Activated naive CD8-positive, alpha-beta T cell treated with anti-CD3 and anti-CD28 coated beads for 36 hours (primary cell): ENCODE data around the gene PCNX2. TPM values are rescaled to one million over a fixed set of nuclear protein-coding genes. Genes with fewer than 3 reads are reported as not detected.

Source experiments
- DNase-seq: peaks from one replicate; pipeline ENCODE4 v3.0.0; 2021
- H3K27ac Mint-ChIP-seq: one replicate; pipeline ENCODE4 v1.8.0; 2022; ENCODE audit warnings: mild to moderate bottlenecking, moderate library complexity, mixed read lengths
- H3K27me3 Mint-ChIP-seq: one replicate; pipeline ENCODE4 v1.8.0; 2022; ENCODE audit warnings: mild to moderate bottlenecking, mixed read lengths
- H3K36me3 Mint-ChIP-seq: one replicate; pipeline ENCODE4 v1.8.0; 2021; ENCODE audit warnings: mild to moderate bottlenecking, mixed read lengths
- H3K4me1 Mint-ChIP-seq: one replicate; pipeline ENCODE4 v1.8.0; 2021; ENCODE audit warnings: mixed read lengths
- H3K4me3 Mint-ChIP-seq: one replicate; pipeline ENCODE4 v1.8.0; 2022; ENCODE audit warnings: mild to moderate bottlenecking, moderate library complexity, mixed read lengths
- H3K9me3 Mint-ChIP-seq: one replicate; pipeline ENCODE4 v1.8.0; 2022; ENCODE audit warnings: mixed read lengths
- total RNA-seq, 2 experiments: library from RNA; stranded (reverse); gene quantifications; one replicate each; pipeline ENCODE4 v1.2.3, GENCODE V29; 2021

The PCNX2 gene
- total RNA-seq, 2 experiments from 2014 or later, result 10.6 to 12.5 TPM

DNA sequence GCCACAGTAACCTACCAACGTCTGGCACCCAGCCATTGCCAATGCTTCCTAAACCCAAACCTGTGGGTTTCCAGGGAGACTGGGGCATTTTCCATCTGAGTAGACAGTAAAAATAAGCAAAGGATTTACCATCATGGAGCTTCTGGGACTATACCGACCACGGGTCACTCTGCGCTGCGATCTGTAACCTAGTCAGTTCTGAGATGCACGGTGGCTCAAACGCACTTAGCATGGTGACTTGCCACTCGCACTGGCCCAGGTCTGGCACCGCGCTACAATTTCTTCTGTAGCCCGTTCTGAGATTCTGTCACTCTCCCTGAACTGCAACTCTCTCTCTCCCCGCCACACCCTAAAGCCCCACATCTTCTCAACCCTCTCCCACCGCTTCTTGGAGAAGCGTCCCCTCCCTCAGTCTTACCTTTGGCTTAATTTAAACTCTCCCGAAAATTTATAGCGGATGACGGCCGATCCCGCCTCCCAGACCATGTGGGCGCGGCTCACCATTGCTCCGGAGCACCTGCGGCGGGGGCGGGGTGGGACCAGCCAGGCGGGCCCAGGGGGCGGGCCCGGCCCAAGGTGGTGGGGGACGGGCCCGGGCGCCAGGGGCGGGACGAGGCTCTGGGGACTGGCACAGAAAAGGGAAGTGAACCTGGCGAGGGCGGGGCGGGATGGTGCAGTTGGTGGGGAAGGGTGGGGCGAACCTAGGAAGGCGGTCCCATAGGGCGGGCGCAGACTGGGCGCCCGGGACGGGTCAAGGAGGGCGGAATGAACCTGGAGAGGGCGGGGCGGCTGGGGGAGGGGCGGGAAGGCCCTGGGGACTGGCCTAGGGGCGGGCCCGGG lies 31.5 kb upstream of the PCNX2 start:
- peaks cover 33% of the 10 kb centered on the region for H3K27me3 Mint-ChIP-seq
- H3K9me3 Mint-ChIP-seq, result no peaks in the 10 kb centered on the region
- DNase-seq, result peak; percentile 84
- H3K4me3 Mint-ChIP-seq, result peak overlapping the region; percentile 71
- no peaks in the 10 kb centered on the region for H3K36me3 Mint-ChIP-seq
- peaks cover 4% of the 10 kb centered on the region for H3K4me1 Mint-ChIP-seq
- H3K27ac Mint-ChIP-seq, result peak overlapping the region; percentile 20

DNA sequence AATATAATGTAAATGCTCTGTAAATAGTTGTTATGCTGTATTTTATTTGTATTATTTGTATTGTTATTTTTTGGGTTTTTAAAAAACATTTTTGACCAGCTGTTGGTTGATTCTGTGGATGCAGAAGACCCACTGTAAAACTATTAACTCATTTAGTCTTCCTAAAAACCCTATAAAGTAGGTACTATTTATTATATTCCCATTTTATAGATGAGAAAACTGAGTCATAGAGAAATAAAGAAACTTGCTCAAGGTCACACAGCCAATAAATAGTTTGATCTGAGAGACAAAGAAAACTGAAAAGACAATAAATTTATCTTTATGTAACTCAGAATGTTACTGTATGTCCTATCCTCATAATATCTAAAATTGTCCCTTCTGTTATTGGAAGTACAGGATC lies 30.8 kb upstream of the PCNX2 start:
- Mint-ChIP-seq H3K27ac (no peak overlapping the region), H3K27me3 (peaks cover 28% of the 10 kb centered on the region), H3K36me3 (no peaks in the 10 kb centered on the region), H3K4me1 (peaks cover 4% of the 10 kb centered on the region), H3K4me3 (no peak overlapping the region), H3K9me3 (no peaks in the 10 kb centered on the region)
- no peak for DNase-seq

DNA sequence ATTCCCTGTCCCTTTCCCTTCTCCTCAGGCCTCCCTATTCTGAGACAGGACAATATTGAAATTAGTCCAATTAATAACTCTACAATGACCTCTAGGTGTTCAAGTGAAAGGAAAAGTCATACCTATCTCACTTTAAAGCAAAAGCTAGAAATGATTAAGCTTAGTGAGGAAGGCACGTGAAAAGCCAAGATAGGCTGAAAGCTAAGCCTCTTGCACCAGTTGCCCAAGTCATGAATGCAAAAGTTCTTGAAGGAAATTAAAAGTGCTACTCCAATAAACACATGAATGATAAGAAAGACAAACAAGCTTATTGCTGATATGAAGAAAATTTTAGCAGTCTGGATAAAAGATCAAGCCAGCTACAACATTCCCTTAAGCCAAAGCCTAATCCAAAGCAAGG lies 28.2 kb upstream of the PCNX2 start:
- Mint-ChIP-seq H3K9me3 (no peaks in the 10 kb centered on the region), H3K27ac (no peak overlapping the region)

DNA sequence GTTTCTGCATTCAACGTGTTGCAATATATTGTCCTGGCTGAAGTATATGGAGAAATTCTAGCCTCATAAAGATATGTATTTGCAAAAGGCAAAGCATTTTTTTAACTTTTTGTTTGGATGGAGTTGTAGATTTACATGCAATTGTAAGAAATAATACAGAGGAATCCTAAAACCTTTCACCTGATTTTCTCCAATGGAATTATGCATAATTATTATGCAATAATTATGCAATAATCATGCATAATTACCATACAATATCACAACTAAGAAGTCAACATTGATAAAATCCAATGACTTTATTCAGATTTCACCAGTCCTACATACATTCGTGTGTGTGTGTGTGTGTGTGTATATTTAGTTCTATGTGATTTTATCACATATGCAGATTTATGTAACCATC lies 24.5 kb upstream of the PCNX2 start:
- Mint-ChIP-seq H3K27me3 (peaks cover 16% of the 10 kb centered on the region), H3K36me3 (no peaks in the 10 kb centered on the region), H3K4me3 (no peak overlapping the region)

More for the DNA sequence above, 28.2 kb upstream of the PCNX2 start:
- Mint-ChIP-seq H3K4me1 (no peaks in the 10 kb centered on the region), H3K27me3 (peaks cover 20% of the 10 kb centered on the region), H3K36me3 (no peaks in the 10 kb centered on the region), H3K4me3 (no peak overlapping the region)
- DNase-seq, result no peak

DNA sequence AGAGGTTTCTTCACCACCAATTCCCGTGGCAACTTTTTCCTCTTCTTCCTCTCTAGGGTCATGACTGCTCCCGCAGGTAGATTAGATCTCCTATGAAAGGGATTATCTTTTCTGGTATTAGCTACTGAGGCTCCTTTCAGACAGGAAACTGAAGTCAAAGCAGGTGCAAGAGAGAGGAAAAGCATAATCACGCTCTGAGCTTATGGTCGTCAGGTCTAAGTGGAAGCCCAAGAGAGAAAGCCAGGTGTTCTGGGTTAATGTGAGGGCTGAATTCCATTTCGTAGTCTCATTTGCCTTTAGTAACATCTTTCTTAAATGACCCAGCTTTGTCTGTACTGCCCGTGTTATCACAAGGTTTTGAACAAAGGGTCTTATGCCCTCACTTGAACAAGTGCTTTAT lies 23.7 kb upstream of the PCNX2 start:
- DNase-seq, result no peak
- Mint-ChIP-seq H3K36me3 (no peaks in the 10 kb centered on the region), H3K4me1 (no peaks in the 10 kb centered on the region), H3K27ac (no peak overlapping the region), H3K9me3 (no peaks in the 10 kb centered on the region), H3K4me3 (no peak overlapping the region), H3K27me3 (peaks cover 19% of the 10 kb centered on the region)

More for the DNA sequence above, 24.5 kb upstream of the PCNX2 start:
- no peak for DNase-seq
- Mint-ChIP-seq H3K9me3 (no peaks in the 10 kb centered on the region), H3K27ac (no peak overlapping the region), H3K4me1 (no peaks in the 10 kb centered on the region)

DNA sequence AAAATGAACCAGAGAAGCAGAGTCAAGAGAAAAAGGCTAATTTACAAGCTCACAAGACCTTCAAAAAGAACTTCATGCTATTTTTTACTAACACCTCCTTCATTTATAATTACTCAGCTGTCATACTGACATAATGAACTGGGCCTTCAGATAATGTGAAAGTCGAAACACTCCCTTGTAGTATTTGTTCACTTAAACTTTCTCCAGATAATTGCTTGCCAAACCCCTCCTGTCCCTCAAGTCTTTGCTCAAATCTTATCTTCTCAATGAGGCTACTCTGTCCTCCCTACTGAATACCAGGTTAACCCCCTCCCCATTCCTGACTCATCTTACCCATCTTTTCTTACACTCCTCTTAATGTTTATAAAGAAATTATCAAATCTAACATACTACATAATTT lies 20.9 kb upstream of the PCNX2 start:
- H3K4me3 Mint-ChIP-seq, result no peak overlapping the region
- no peak overlapping the region for H3K27ac Mint-ChIP-seq
- H3K4me1 Mint-ChIP-seq, result no peaks in the 10 kb centered on the region
- no peak for DNase-seq
- peaks cover 23% of the 10 kb centered on the region for H3K27me3 Mint-ChIP-seq
- H3K36me3 Mint-ChIP-seq, result no peaks in the 10 kb centered on the region
- no peaks in the 10 kb centered on the region for H3K9me3 Mint-ChIP-seq

DNA sequence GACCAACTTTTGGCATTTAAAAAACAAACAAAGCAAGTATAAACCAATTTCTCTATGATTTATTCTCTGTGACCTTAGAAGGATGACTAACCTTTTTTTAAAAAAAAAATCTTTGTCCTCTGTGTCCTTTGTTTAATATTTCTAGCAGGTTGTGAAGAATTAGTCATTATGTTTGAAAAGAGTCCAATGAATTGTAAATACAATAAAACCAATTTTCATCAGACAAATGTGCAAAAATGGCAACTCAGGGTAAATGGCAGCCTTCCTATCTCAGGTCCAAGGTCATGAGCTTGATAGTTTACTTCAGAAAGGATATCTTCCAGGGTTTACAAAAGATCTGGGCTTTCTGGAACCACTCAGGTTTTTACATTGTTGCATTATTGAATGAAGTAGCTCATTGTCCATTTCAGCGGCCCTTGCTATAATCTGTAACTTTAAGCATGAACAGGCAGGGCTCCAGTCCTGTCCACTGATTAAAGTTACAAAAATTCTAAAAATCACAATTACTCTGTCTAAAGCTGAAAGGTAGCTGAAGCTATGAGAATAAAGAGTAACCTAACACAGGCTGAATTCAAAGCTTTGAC lies 20.3 kb upstream of the PCNX2 start:
- Mint-ChIP-seq H3K27me3 (peaks cover 19% of the 10 kb centered on the region), H3K9me3 (no peaks in the 10 kb centered on the region), H3K4me3 (no peak overlapping the region)

DNA sequence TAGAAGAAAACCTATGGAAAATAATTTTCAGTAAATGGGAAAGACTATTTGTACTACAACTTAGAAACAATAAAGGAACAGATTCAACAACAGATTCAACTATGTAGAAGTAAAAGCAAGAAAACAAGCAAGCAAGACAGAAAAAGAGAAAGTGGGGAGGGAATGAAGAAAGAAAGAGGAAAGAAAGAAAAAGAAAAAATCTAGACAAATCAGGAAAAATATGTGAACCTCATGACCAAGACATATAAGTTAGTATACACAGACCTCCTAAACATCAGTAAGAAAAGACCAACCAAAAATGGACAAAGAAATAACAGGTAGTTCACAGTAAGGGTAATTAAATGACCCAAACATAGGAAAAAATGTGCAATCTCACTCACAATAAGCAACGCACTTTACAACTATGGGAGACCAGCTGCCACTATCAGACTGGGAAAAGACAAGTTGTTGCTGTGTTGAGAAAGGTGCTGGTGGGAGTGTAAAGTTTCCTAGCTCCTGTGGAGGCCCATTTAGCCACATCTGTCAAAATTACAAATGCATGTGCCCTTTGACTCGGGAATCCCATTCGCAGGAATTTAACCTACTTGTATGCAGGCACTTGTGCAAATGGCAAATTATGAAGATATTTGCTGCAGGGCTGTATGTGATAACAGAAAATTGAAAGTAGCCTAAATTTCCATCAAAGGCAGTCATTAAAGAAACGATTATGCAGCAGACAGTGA lies 18.1 kb upstream of the PCNX2 start:
- no peaks in the 10 kb centered on the region for H3K36me3 Mint-ChIP-seq
- peaks cover 10% of the 10 kb centered on the region for H3K27me3 Mint-ChIP-seq
- no peak for DNase-seq
- no peaks in the 10 kb centered on the region for H3K9me3 Mint-ChIP-seq
- H3K27ac Mint-ChIP-seq, result no peak overlapping the region
- H3K4me3 Mint-ChIP-seq, result no peak overlapping the region
- H3K4me1 Mint-ChIP-seq, result no peaks in the 10 kb centered on the region

More for the DNA sequence above, 20.3 kb upstream of the PCNX2 start:
- DNase-seq, result no peak
- Mint-ChIP-seq H3K27ac (no peak overlapping the region), H3K36me3 (no peaks in the 10 kb centered on the region), H3K4me1 (no peaks in the 10 kb centered on the region)

DNA sequence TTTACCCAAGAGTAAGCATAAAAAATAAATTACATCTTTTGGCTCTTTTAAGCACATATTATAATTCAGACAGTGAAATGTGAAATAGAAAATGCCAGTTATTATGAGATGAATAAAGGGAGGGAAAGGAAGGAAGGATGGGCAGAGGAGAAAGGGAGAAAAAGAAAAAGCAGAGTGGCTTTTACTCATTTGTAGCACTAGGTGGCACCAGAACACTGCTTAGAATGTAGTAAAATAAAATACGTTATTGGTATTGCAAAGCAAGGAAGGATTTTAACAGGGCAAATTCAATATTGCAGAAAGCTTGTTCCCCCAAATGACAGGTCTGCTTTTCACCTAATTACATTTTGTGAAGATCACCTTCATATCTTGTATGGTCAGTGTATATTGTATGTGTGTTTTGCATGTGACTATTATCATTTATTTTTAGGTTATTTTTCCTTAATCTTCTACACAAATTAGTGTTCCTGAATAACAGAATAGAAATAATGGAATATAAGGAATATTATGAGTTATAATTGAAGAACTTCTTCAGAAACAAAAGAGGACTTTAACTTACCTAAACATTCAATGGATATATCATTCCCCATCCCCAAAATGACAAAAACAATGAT lies 9.1 kb upstream of the PCNX2 start:
- H3K27me3 Mint-ChIP-seq, result peaks cover 22% of the 10 kb centered on the region
- H3K4me3 Mint-ChIP-seq, result no peak overlapping the region
- no peaks in the 10 kb centered on the region for H3K9me3 Mint-ChIP-seq
- DNase-seq, result no peak
- no peaks in the 10 kb centered on the region for H3K36me3 Mint-ChIP-seq
- H3K27ac Mint-ChIP-seq, result no peak overlapping the region
- H3K4me1 Mint-ChIP-seq, result no peaks in the 10 kb centered on the region

DNA sequence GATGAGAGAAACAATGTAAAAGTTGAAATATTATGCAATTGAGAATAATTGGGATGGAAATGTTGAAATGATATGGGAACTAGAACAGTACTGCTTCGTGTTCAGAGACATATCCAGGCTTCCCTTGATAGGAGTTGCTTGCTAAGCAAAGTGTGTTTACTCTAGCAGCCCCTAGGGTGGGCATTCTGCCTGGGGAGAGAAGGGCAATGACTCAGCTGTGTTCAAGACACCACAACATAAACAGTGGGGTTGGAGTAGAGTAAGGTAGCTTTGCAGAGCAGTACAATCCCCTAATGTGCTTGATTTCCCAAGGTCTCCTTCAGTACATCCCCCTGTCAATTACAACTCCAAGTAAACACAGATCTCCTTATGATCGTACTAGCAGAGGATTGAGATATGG lies 4.8 kb upstream of the PCNX2 start:
- DNase-seq, result no peak
- Mint-ChIP-seq H3K9me3 (no peaks in the 10 kb centered on the region), H3K27me3 (peaks cover 4% of the 10 kb centered on the region), H3K4me1 (peaks cover 4% of the 10 kb centered on the region), H3K27ac (no peak overlapping the region), H3K36me3 (no peaks in the 10 kb centered on the region), H3K4me3 (no peak overlapping the region)

DNA sequence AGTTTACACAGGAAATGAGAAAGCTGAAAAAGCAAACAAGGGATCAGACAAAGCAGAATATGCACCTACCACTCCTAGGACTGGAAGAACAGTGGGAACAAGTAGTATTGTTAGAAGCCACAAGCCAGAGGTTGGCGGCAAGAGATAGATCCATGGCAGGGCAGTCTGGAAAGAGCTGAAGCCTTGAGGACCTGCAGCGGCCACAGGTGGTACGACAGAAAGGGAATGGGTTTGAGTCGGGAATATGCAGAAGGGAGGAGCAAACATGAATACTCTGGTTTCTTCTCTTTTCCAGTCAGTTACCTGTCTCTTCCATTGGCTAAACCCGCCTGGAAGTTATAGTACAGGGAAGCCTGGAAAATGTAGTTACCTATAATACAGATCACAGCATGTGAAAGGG lies 3.9 kb upstream of the PCNX2 start:
- peaks cover 10% of the 10 kb centered on the region for H3K4me1 Mint-ChIP-seq
- H3K27ac Mint-ChIP-seq, result no peak overlapping the region
- H3K9me3 Mint-ChIP-seq, result no peaks in the 10 kb centered on the region
- peaks cover 3% of the 10 kb centered on the region for H3K27me3 Mint-ChIP-seq
- DNase-seq, result no peak
- no peak overlapping the region for H3K4me3 Mint-ChIP-seq
- H3K36me3 Mint-ChIP-seq, result no peaks in the 10 kb centered on the region

DNA sequence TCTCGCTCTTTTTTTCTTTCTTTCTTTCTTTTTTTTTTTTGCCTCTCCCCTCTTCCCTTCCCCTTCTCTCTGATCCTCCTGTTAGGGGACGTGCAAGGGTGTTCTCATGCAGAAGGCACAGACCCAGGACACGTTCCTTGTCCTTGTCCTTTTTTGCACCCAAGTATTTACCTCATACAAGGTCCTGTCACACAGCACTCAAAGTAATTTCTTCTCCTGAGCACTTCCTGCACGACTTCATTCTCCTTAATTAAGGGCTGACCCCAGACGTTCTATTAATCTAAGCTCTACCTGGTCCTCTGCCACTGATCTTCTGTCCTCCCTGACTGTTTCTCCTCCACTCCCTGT lies 424 bp upstream of the PCNX2 start:
- no peaks in the 10 kb centered on the region for H3K9me3 Mint-ChIP-seq
- H3K4me1 Mint-ChIP-seq, result peaks cover 26% of the 10 kb centered on the region

DNA sequence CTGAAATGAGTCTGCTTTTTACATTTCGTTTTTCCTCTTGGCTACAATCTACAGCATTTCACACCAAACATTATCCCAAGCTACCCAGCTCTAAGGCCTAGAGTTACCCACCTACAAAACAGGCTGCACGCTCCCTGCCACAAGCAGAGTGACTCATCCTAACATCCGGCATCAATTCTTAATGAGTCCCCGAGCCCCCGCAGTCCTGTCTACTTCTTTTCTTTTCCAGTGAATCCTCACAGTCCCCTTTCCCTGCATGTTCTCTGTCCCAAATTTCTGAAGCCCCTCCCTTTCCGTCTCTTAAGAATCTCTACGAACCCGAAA lies 650 bp downstream of the PCNX2 start:
- H3K27ac Mint-ChIP-seq, result peak overlapping the region; percentile 94
- peaks cover 26% of the 10 kb centered on the region for H3K4me1 Mint-ChIP-seq
- no peaks in the 10 kb centered on the region for H3K9me3 Mint-ChIP-seq
- peak; percentile 24 for DNase-seq
- H3K4me3 Mint-ChIP-seq, result peak overlapping the region; percentile 96
- H3K36me3 Mint-ChIP-seq, result peaks cover 3% of the 10 kb centered on the region
- H3K27me3 Mint-ChIP-seq, result no peaks in the 10 kb centered on the region

More for the DNA sequence above, 424 bp upstream of the PCNX2 start:
- Mint-ChIP-seq H3K4me3 (peak overlapping the region; percentile 96), H3K27me3 (no peaks in the 10 kb centered on the region), H3K27ac (peak overlapping the region; percentile 85), H3K36me3 (no peaks in the 10 kb centered on the region)
- no peak for DNase-seq

DNA sequence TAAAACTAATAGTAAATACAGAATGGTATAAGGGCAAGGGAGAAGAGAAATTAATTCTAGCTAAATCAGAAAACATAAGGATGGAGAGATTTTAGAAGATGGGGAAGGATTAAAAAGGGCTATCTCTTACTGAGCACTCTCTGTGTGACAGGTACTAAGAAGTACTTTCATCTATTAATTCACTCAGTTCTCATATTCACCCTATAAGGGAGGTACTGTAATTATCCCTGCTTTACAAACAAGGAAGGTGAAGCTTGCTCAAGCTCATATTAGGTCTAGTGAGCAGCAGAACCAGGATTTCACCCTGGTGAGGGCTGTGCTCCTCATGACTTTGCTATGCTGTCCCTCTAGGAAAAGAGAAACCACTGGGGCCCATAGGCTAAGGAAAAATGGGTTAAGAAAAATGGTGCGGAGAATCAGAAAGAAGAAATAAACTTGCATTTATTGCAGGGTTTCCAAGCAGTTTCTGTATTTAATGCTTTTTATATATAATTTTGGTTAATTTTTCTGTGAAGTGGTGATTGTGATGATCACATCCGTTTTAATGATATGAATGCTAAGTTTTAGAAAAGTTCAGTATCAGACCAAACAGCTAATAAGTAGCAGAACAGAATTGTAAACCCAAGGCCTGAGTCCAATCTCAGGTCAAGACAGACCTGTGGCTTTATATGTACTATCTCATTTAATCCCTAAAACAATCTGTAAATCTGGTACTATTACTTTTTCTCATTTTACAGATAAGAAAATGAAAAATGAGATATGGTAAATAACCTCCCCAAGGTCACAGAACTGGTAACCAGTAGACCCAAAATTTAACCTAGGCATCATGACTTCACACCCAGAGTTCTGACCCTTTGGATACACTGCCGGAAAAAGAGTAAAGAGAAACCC lies 1.7 kb downstream of the PCNX2 start:
- no peak for DNase-seq
- Mint-ChIP-seq H3K9me3 (no peaks in the 10 kb centered on the region), H3K27ac (no peak overlapping the region), H3K36me3 (peaks cover 14% of the 10 kb centered on the region), H3K27me3 (no peaks in the 10 kb centered on the region), H3K4me3 (peak overlapping the region; percentile 96), H3K4me1 (peaks cover 26% of the 10 kb centered on the region)
